Measurements from ENCODE around the gene TMEM18. TPM values are rescaled to one million over a fixed set of nuclear protein-coding genes. Genes with fewer than 3 reads are reported as not detected.
A peak's percentile ranks its signal among the peaks of the same experiment; 100 is the strongest.

Gene TMEM18
- total RNA-seq, 1 experiment from 2014 or later = 33.5 TPM

GRCh38 chr2:677959-678550, 849 bp upstream of the TMEM18 start:
- POLR2A ChIA-PET = no interaction called here
- peak overlapping the region; percentile 95 for H3K9ac ChIP-seq (ENCODE audit: low read length)
- no peaks in the 10 kb centered on the region for H4K20me1 ChIP-seq (ENCODE audit: insufficient read depth)
- H3K27me3 ChIP-seq (ENCODE audit: insufficient read depth, low read length) = no peaks in the 10 kb centered on the region
- TF ChIP-seq FOSL1 (IDR thresholded peaks at IDR 0.05; ENCODE audit: low read depth) (no peak), ELF1 (IDR thresholded peaks at IDR 0.05; ENCODE audit: borderline replicate concordance, low read depth) (no peak), JUND (IDR thresholded peaks at IDR 0.05) (no peak), ATF3 (IDR thresholded peaks at IDR 0.05) (no peak), ZBTB33 (IDR thresholded peaks at IDR 0.05; ENCODE audit: extremely low read depth, insufficient replicate concordance, low read length) (no peak), EZH2 (IDR thresholded peaks at IDR 0.05) (no peak), SP1 (IDR thresholded peaks at IDR 0.05; ENCODE audit: low read depth) (no peak), TCF7L2 (IDR thresholded peaks at IDR 0.05; ENCODE audit: borderline replicate concordance, extremely low read depth, insufficient read depth, insufficient read length) (no peak), RAD21 (IDR thresholded peaks at IDR 0.05; ENCODE audit: low read depth) (no peak)
- intact Hi-C loops (cut with micrococcal nuclease) = loop anchor here (2.0 kb wide), 2 partner anchors 63 to 413 kb away; partner anchors contain the start of genes ACP1 and SH3YL1
- no peak for ATAC-seq
- no peak for DNase-seq (ENCODE audit: low read depth, low spot score)
- no TSS peak for BruUV-seq (replicated peaks)
- H3K4me3 ChIP-seq (replicated peaks in 1 of 2; ENCODE audit: low read depth in 1 of 2, low read length in 2 of 2) = peak overlapping the region; percentile 84 to 86
- CTCF ChIA-PET = interaction anchor here (0.6 kb wide), 1 partner anchor 42 kb away, joined by 3 read pairs; no protein-coding TSS in a partner anchor
- H3K79me2 ChIP-seq (ENCODE audit: insufficient read depth, low read length) = peaks cover 38% of the 10 kb centered on the region
- H3K36me3 ChIP-seq (ENCODE audit: control insufficient read depth in 1 of 2, insufficient read depth in 2 of 2, low read length in 2 of 2) = peaks cover 12 to 18% of the 10 kb centered on the region in 2 experiments
- no peak overlapping the region for H2AFZ ChIP-seq (ENCODE audit: low read depth, low read length, poor library complexity, severe bottlenecking)
- H3K4me1 ChIP-seq (ENCODE audit: control insufficient read depth in 1 of 2, insufficient read depth in 2 of 2, low read length in 2 of 2) = peaks cover 5 to 16% of the 10 kb centered on the region in 2 experiments; a peak in 3 of 4 replicates
- RAD21 ChIA-PET (ENCODE audit: low non-redundant PET in 1 of 2, low total read pairs in 2 of 2, uncharacterized antibody in 2 of 2, unreplicated experiment in 2 of 2) = no interaction called here
- H3K9me2 ChIP-seq (ENCODE audit: insufficient read depth) = no peaks in the 10 kb centered on the region
- no peaks in the 10 kb centered on the region for H3K9me3 ChIP-seq (ENCODE audit: control insufficient read depth in 1 of 2, insufficient read depth in 1 of 2, low read depth in 1 of 2, low read length in 2 of 2)
- H3K4me2 ChIP-seq (ENCODE audit: low read length) = peak overlapping the region; percentile 83
- H3K27ac ChIP-seq (ENCODE audit: low read depth, low read length) = peak overlapping the region; percentile 96

Data from HCT116 (cell line).